Endometrial microvascular endothelial cells (primary cell): ENCODE results near the gene PDXP. TPM values are rescaled to one million over a fixed set of nuclear protein-coding genes. Genes with fewer than 3 reads are reported as not detected.

Experiments used
- in situ Hi-C: cut with HindIII; loops from 2 replicates; pipeline ENCODE4 v1.10.0; 2017; ENCODE audit warnings: low sequenced_read_pairs, low pct_unique_long_range_greater_than_20kb; ENCODE audit errors: inconsistent ontology term
- total RNA-seq: library from RNA; depleted of rRNA; stranded (reverse); fragments of >200 nt; gene quantifications from one replicate; pipeline ENCODE4 v1.2.3, GENCODE V29; 2015; ENCODE audit errors: inconsistent ontology term

Gene PDXP
- total RNA-seq, 1 donor from 2014 or later = 16.4 TPM

GRCh38 chr22:37715760-37716159 lies 57.2 kb downstream of the PDXP start:
- in situ Hi-C loops = no loop called here

Other genes with a start within 250 kb of the PDXP start
- gene ELFN2, start 231.2 kb upstream of the PDXP start, total RNA-seq = 4.3 TPM
- gene MFNG, start 172.3 kb upstream of the PDXP start, total RNA-seq = 321 TPM
- 69.6 TPM for gene CARD10, start 139.3 kb upstream of the PDXP start, total RNA-seq
- 72.2 TPM for gene CDC42EP1, start 98.2 kb upstream of the PDXP start, total RNA-seq
- not detected for gene LGALS2, start 78.6 kb upstream of the PDXP start, total RNA-seq
- gene GGA1, start 49.9 kb upstream of the PDXP start, total RNA-seq = 64.9 TPM
- gene SH3BP1, start 19.1 kb upstream of the PDXP start, total RNA-seq = 2.0 TPM
- gene LGALS1, start 16.9 kb downstream of the PDXP start, total RNA-seq = 7,013 TPM
- gene NOL12, start 27.6 kb downstream of the PDXP start, total RNA-seq = 56.5 TPM
- gene TRIOBP, start 38.3 kb downstream of the PDXP start, total RNA-seq = 135 TPM
- 32.1 TPM for gene GCAT, start 149.2 kb downstream of the PDXP start, total RNA-seq
- not detected for gene GALR3, start 164.7 kb downstream of the PDXP start, total RNA-seq
- 54.3 TPM for gene ANKRD54, start 185.6 kb downstream of the PDXP start, total RNA-seq
- gene EIF3L, start 190.7 kb downstream of the PDXP start, total RNA-seq = 397 TPM
- 63.0 TPM for gene MICALL1, start 247.6 kb downstream of the PDXP start, total RNA-seq